Measurements from ENCODE around the gene LAMA3. TPM values are rescaled to one million over a fixed set of nuclear protein-coding genes. Genes with fewer than 3 reads are reported as not detected.

The LAMA3 gene
- total RNA-seq, 1 experiment from 2014 or later = 5.6 TPM

DNA sequence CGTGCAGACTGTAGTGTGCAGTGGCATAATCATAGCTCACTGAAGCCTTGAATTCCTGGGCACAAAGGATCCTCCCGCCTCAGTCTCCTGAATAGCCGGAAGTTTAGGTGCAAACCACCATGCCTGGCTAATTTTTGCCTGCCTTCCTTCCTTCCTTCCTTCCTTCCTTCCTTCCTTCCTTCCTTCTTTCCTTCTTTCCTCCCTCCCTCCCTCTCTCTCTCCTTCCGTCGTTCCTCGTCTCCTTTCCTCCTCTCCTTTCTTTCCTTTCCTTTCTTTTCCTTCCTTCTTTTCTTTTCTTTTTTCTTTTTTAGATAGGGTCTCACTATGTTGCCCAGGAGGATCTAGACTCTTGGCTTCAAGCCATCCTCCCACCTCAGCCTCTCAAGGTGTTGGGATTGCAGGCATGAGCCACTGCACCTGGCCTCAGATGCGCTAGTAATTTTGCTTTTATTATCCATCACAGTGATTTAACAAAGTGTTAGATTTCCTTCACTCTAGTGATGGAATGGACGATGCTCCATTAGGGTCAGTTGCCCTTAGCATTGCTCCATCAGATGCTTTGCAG, 20.0 kb upstream of the LAMA3 start:
- Histone ChIP-seq H3K9me3 (ENCODE audit: control insufficient read depth in 1 of 2, insufficient read depth in 1 of 2, low read depth in 1 of 2, low read length in 2 of 2) (no peaks in the 10 kb centered on the region), H4K20me1 (ENCODE audit: insufficient read depth) (no peaks in the 10 kb centered on the region), H3K4me1 (ENCODE audit: control insufficient read depth in 1 of 2, insufficient read depth in 2 of 2, low read length in 2 of 2) (0 out of 4 replicates have a peak, but pooled peaks cover 0 to 3% of the 10 kb centered on the region in 2 experiments), H2AFZ (ENCODE audit: low read depth, low read length, poor library complexity, severe bottlenecking) (no peak overlapping the region), H3K4me3 (replicated peaks in 1 of 2; ENCODE audit: low read depth in 1 of 2, low read length in 2 of 2) (no peak overlapping the region), H3K27me3 (ENCODE audit: insufficient read depth, low read length) (no peaks in the 10 kb centered on the region), H3K79me2 (ENCODE audit: insufficient read depth, low read length) (no peaks in the 10 kb centered on the region), H3K36me3 (ENCODE audit: control insufficient read depth in 1 of 2, insufficient read depth in 2 of 2, low read length in 2 of 2) (no peaks in the 10 kb centered on the region), H3K9me2 (ENCODE audit: insufficient read depth) (no peaks in the 10 kb centered on the region), H3K4me2 (ENCODE audit: low read length) (no peak overlapping the region), H3K9ac (ENCODE audit: low read length) (no peak overlapping the region), H3K27ac (ENCODE audit: low read depth, low read length) (no peak overlapping the region)
- intact Hi-C loops (cut with micrococcal nuclease) = no loop called here
- ChIA-PET POLR2A (interaction anchor here (0.6 kb wide), 1 partner anchor 38 kb away, joined by 3 read pairs; no protein-coding TSS in a partner anchor), RAD21 (ENCODE audit: low non-redundant PET in 1 of 2, low total read pairs in 2 of 2, uncharacterized antibody in 2 of 2, unreplicated experiment in 2 of 2) (no interaction called here), CTCF (no interaction called here)
- no peak for DNase-seq (ENCODE audit: low read depth, low spot score)
- ATAC-seq = no peak
- no TSS peak for BruUV-seq (replicated peaks)
- no peak for TF ChIP-seq ZFX (IDR thresholded peaks at IDR 0.05)
- TF ChIP-seq SP1 (IDR thresholded peaks at IDR 0.05; ENCODE audit: low read depth) = no peak
- TF ChIP-seq CEBPB (IDR thresholded peaks at IDR 0.05; ENCODE audit: low read depth) = no peak
- TF ChIP-seq TCF7L2 (IDR thresholded peaks at IDR 0.05; ENCODE audit: borderline replicate concordance, extremely low read depth, insufficient read depth, insufficient read length) = no peak
- TF ChIP-seq JUND (IDR thresholded peaks at IDR 0.05) = no peak
- TF ChIP-seq POLR2A (IDR thresholded peaks at IDR 0.05; ENCODE audit: borderline replicate concordance, extremely low read depth, insufficient read depth, insufficient read length) = no peak
- no peak for TF ChIP-seq SIN3A (IDR thresholded peaks at IDR 0.05; ENCODE audit: low read depth)
- TF ChIP-seq YY1 (IDR thresholded peaks at IDR 0.05; ENCODE audit: extremely low read depth, insufficient replicate concordance, low read depth, low read length) = no peak
- TF ChIP-seq EZH2 (IDR thresholded peaks at IDR 0.05) = no peak
- TF ChIP-seq EZH2phosphoT487 (IDR thresholded peaks at IDR 0.05; ENCODE audit: borderline replicate concordance) = no peak
- TF ChIP-seq, protein P1, sequence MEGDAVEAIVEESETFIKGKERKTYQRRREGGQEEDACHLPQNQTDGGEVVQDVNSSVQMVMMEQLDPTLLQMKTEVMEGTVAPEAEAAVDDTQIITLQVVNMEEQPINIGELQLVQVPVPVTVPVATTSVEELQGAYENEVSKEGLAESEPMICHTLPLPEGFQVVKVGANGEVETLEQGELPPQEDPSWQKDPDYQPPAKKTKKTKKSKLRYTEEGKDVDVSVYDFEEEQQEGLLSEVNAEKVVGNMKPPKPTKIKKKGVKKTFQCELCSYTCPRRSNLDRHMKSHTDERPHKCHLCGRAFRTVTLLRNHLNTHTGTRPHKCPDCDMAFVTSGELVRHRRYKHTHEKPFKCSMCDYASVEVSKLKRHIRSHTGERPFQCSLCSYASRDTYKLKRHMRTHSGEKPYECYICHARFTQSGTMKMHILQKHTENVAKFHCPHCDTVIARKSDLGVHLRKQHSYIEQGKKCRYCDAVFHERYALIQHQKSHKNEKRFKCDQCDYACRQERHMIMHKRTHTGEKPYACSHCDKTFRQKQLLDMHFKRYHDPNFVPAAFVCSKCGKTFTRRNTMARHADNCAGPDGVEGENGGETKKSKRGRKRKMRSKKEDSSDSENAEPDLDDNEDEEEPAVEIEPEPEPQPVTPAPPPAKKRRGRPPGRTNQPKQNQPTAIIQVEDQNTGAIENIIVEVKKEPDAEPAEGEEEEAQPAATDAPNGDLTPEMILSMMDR (IDR thresholded peaks at IDR 0.05 in 2 of 3, conservative IDR thresholded peaks at IDR 0.05 in 1 of 3; ENCODE audit: borderline replicate concordance in 1 of 3, insufficient read depth in 1 of 3, low read depth in 2 of 3, low read length in 2 of 3) = no peak

Data from HCT116 (cell line).